HepG2 (cell line): ENCODE measurements around the gene HTRA3. TPM values are rescaled to one million over a fixed set of nuclear protein-coding genes. Genes with fewer than 3 reads are reported as not detected.
A peak's percentile ranks its signal among the peaks of the same experiment; 100 is the strongest.

ENCODE experiments used
- ATM ChIP-seq: fragments of 450-650 bp; IDR thresholded peaks from 2 replicates; pipeline ENCODE4 v1.7.1; 2017; ENCODE audit warnings: mild to moderate bottlenecking, borderline replicate concordance
- ELF3 ChIP-seq: IDR thresholded peaks from 2 replicates; pipeline ENCODE4 v1.6.1; 2016; ENCODE audit warnings: missing genetic modification reagents, missing compliant biosample characterization
- KDM3A ChIP-seq: IDR thresholded peaks from 2 replicates; pipeline ENCODE4 v1.6.1; 2018; ENCODE audit warnings: low read depth, missing compliant biosample characterization
- KMT2B ChIP-seq: IDR thresholded peaks from 2 replicates; pipeline ENCODE4 v1.6.1; 2016; ENCODE audit warnings: missing genetic modification reagents, missing compliant biosample characterization
- MEF2D ChIP-seq: sonication (generic); formaldehyde crosslinking; IDR thresholded peaks from 2 replicates; pipeline ENCODE4 v1.5.1; 2020; ENCODE audit warnings: mild to moderate bottlenecking, missing genetic modification reagents
- NCOR1 ChIP-seq: fragments of 200-600 bp; sonication (generic); IDR thresholded peaks from 2 replicates; pipeline ENCODE4 v1.7.0; 2017; ENCODE audit warnings: antibody characterized with exemption, low read length, borderline replicate concordance
- NKX3-1 ChIP-seq: sonication (generic); formaldehyde crosslinking; IDR thresholded peaks from 2 replicates; pipeline ENCODE4 v1.5.0; 2020; ENCODE audit warnings: missing genetic modification reagents
- NR2F1 ChIP-seq, 2 experiments: fragments of 450-650 bp in 1 of 2; formaldehyde crosslinking in 1 of 2; IDR thresholded peaks; 2 replicates each; pipeline versions ENCODE4 v1.5.0 to v1.6.1; 2016 to 2020; ENCODE audit warnings: mild to moderate bottlenecking in 1 of 2, missing compliant biosample characterization in 1 of 2, missing genetic modification reagents in 1 of 2, moderate library complexity in 1 of 2
- NR2F2 ChIP-seq: IDR thresholded peaks from 2 replicates; pipeline ENCODE4 v1.6.1; 2012; ENCODE audit warnings: low read depth, inconsistent platforms, borderline replicate concordance
- PAWR ChIP-seq: sonication (generic); formaldehyde crosslinking; IDR thresholded peaks from 2 replicates; pipeline ENCODE4 v1.4.0; 2020; ENCODE audit warnings: missing genetic modification reagents, mild to moderate bottlenecking, borderline replicate concordance
- RARA ChIP-seq: IDR thresholded peaks from 2 replicates; pipeline ENCODE4 v1.6.1; 2016; ENCODE audit warnings: missing genetic modification reagents, missing compliant biosample characterization
- REPIN1 ChIP-seq: sonication (generic); formaldehyde crosslinking; IDR thresholded peaks from 2 replicates; pipeline ENCODE4 v1.8.0; 2022; ENCODE audit warnings: missing genetic modification reagents, low read depth, mild to moderate bottlenecking, borderline replicate concordance
- SALL1 ChIP-seq: sonication (generic); formaldehyde crosslinking; IDR thresholded peaks from 2 replicates; pipeline ENCODE4 v1.8.0; 2022; ENCODE audit warnings: mild to moderate bottlenecking, missing genetic modification reagents
- SMC3 ChIP-seq: IDR thresholded peaks from 2 replicates; pipeline ENCODE4 v1.6.1; 2011; ENCODE audit warnings: low read length, improper control_type of control experiment
- SP140L ChIP-seq: sonication (generic); formaldehyde crosslinking; IDR thresholded peaks from 2 replicates; pipeline ENCODE4 v1.4.0; 2020; ENCODE audit warnings: missing genetic modification reagents, borderline replicate concordance
- ZC3H13 ChIP-seq: sonication (generic); formaldehyde crosslinking; IDR thresholded peaks from 2 replicates; pipeline ENCODE4 v1.8.1; 2023; ENCODE audit warnings: mild to moderate bottlenecking, missing genetic modification reagents, moderate library complexity
- ZNF260 ChIP-seq: sonication (generic); formaldehyde crosslinking; IDR thresholded peaks from 2 replicates; pipeline ENCODE4 v1.4.0; 2020; ENCODE audit warnings: missing genetic modification reagents, low read depth, mild to moderate bottlenecking, borderline replicate concordance
- ZNF292 ChIP-seq: sonication (generic); formaldehyde crosslinking; IDR thresholded peaks from 2 replicates; pipeline ENCODE4 v1.8.1; 2022; ENCODE audit warnings: mild to moderate bottlenecking, low read depth, missing genetic modification reagents, borderline replicate concordance
- ZNF317 ChIP-seq: sonication (generic); formaldehyde crosslinking; IDR thresholded peaks from 2 replicates; pipeline ENCODE4 v1.5.0; 2020; ENCODE audit warnings: mild to moderate bottlenecking, missing genetic modification reagents
- ZNF451 ChIP-seq: sonication (generic); formaldehyde crosslinking; IDR thresholded peaks from 2 replicates; pipeline ENCODE4 v1.5.0; 2020; ENCODE audit warnings: mild to moderate bottlenecking, missing genetic modification reagents
- ZNF7 ChIP-seq: IDR thresholded peaks from 2 replicates; pipeline ENCODE4 v1.6.1; 2016; ENCODE audit warnings: missing biosample characterization, missing genetic modification reagents
- polyA plus RNA-seq, 8 experiments: library from polyadenylated mRNA; depleted of rRNA in 3 of 8; stranded (reverse) in 7 of 8; unstranded in 1 of 8; fragments of >200 nt; fragmentation: Illumina TruSeq in 4 of 8; extraction: Trizol in 4 of 8; gene quantifications; 2 replicates each; pipeline versions ENCODE4 v1.2.1 to v1.2.3, GENCODE V29; 2011 to 2016; ENCODE audit warnings: low read depth in 4 of 8, missing spikeins in 1 of 8, mixed read lengths in 1 of 8; ENCODE audit not compliant: insufficient read depth in 1 of 8
- total RNA-seq, 5 experiments: library from RNA; depleted of rRNA; stranded (reverse); fragments of >200 nt; fragmentation: Illumina TruSeq; extraction: Trizol; gene quantifications; 2 replicates each; pipeline ENCODE4 v1.2.3, GENCODE V29; 2016; ENCODE audit warnings: low read depth in 1 of 5
- TF ChIP-seq, protein P1 (sequence below): sonication (generic); formaldehyde crosslinking; IDR thresholded peaks from 2 replicates; pipeline ENCODE4 v1.4.0; 2020; ENCODE audit warnings: missing genetic modification reagents, mild to moderate bottlenecking, borderline replicate concordance
- TF ChIP-seq, protein P2 (sequence below): IDR thresholded peaks from 2 replicates; pipeline ENCODE4 v1.6.1; 2018; ENCODE audit warnings: missing genetic modification reagents
- TF ChIP-seq, protein P3 (sequence below): sonication (generic); formaldehyde crosslinking; IDR thresholded peaks from 2 replicates; pipeline ENCODE4 v1.5.0; 2020; ENCODE audit warnings: missing genetic modification reagents

Gene HTRA3
- total and polyA plus RNA-seq, 2 of the 13 experiments (the other 11 are each of a cell fraction or from before 2014, with no cell fraction given): 0.17 TPM; not detected in 1

DNA sequence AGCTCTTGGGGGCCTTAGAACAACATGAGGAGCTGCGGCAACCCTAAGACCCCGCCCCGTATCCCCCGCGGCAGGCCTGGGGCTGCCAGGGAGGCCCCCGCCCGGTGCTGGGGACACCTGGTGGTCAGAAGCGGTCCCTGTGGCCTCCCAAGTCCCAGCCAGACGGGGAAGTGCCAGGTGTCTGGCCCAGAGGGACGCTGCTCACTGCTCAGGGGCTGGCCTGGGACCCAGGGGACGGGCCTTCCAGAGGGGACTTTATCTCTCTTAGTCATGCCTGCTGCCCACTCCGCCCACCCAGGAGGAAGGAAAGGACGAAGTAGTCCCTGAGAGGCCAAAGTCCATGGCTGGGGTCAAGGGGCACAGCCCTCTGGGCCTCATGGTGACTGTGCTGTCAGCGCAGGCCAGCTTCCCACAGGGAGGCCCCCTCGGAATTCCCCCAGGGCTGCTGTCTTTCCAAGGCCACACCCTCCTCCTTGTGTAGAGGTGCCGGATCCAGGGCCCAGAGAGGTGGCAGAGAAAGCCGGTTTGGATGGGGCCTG is 31.0 kb upstream of the HTRA3 start (continued):
- TF ChIP-seq SALL1 (CRISPR knock-in tag) (peak; percentile 72), ZNF292 (peak; percentile 68; the same call in 1 of the 2 replicates), ZNF451 (no peak), SP140L (CRISPR knock-in tag) (no peak), ZC3H13 (no peak), ZNF317 (CRISPR knock-in tag) (no peak), ZNF260 (CRISPR knock-in tag) (no peak), REPIN1 (CRISPR knock-in tag) (peak; percentile 31; the same call in 1 of the 2 replicates), PAWR (CRISPR knock-in tag) (no peak), NR2F2 (peak; percentile 89), ATM (no peak), MEF2D (CRISPR knock-in tag) (peak; percentile 75; the same call in 1 of the 2 replicates), KMT2B (CRISPR knock-in tag) (no peak), KDM3A (CRISPR knock-in tag) (no peak), NCOR1 (peak; percentile 82; the same call in 1 of the 2 replicates), ELF3 (CRISPR knock-in tag) (peak; percentile 47), SMC3 (no peak), NKX3-1 (CRISPR knock-in tag) (no peak), NR2F1 (CRISPR knock-in tag; IDR thresholded peaks at IDR 0.05) (peak; percentile 93 to 98), ZNF7 (no peak), RARA (CRISPR knock-in tag) (peak; percentile 64)
- TF ChIP-seq, protein P1, sequence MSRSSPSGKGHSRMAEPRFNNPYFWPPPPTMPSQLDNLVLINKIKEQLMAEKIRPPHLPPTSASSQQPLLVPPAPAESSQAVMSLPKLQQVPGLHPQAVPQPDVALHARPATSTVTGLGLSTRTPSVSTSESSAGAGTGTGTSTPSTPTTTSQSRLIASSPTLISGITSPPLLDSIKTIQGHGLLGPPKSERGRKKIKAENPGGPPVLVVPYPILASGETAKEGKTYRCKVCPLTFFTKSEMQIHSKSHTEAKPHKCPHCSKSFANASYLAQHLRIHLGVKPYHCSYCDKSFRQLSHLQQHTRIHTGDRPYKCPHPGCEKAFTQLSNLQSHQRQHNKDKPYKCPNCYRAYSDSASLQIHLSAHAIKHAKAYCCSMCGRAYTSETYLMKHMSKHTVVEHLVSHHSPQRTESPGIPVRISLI (CRISPR knock-in tag): no peak
- TF ChIP-seq, protein P2, sequence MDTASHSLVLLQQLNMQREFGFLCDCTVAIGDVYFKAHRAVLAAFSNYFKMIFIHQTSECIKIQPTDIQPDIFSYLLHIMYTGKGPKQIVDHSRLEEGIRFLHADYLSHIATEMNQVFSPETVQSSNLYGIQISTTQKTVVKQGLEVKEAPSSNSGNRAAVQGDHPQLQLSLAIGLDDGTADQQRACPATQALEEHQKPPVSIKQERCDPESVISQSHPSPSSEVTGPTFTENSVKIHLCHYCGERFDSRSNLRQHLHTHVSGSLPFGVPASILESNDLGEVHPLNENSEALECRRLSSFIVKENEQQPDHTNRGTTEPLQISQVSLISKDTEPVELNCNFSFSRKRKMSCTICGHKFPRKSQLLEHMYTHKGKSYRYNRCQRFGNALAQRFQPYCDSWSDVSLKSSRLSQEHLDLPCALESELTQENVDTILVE (CRISPR knock-in tag): no peak
- TF ChIP-seq, protein P3, sequence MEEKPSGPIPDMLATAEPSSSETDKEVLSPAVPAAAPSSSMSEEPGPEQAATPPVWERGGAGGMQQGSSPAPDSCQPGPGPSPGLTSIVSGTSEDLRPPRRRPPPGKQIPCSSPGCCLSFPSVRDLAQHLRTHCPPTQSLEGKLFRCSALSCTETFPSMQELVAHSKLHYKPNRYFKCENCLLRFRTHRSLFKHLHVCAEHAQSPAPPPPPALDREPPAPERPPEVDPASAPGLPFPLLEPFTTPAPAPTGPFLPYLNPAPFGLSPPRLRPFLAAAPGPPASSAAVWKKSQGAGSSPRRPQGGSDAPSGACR (CRISPR knock-in tag): no peak
